ENCODE measurements around the gene FST. TPM values are rescaled to one million over a fixed set of nuclear protein-coding genes. Genes with fewer than 3 reads are reported as not detected.

Gene FST
- total and polyA plus RNA-seq, 2 experiments from 2014 or later = 17.1 to 29.3 TPM

- H3K9me3 ChIP-seq (ENCODE audit: low read depth) = no peaks in the 10 kb centered on the region
- peak overlapping the region; percentile 34 for H3K27ac ChIP-seq
- TF ChIP-seq CTCF (IDR thresholded peaks at IDR 0.05; ENCODE audit: low read depth, low read length) = no peak
- peak; percentile 66 to 73 for DNase-seq (ENCODE audit: low read depth in 1 of 2, low spot score in 1 of 2)
- H3K27me3 ChIP-seq = no peaks in the 10 kb centered on the region
- H3K4me1 ChIP-seq (ENCODE audit: low read depth) = no peaks in the 10 kb centered on the region
- no peaks in the 10 kb centered on the region for H3K36me3 ChIP-seq
- peak overlapping the region; percentile 93 for H3K4me3 ChIP-seq
Measured at GRCh38 chr5:53479590-53480415, 626 bp upstream of the FST start.

- Histone ChIP-seq H3K27me3 (no peaks in the 10 kb centered on the region), H3K4me3 (peak overlapping the region; percentile 93), H3K4me1 (ENCODE audit: low read depth) (no peaks in the 10 kb centered on the region), H3K36me3 (no peaks in the 10 kb centered on the region), H3K27ac (no peak overlapping the region), H3K9me3 (ENCODE audit: low read depth) (no peaks in the 10 kb centered on the region)
- TF ChIP-seq CTCF (IDR thresholded peaks at IDR 0.05; ENCODE audit: low read depth, low read length) = no peak
- DNase-seq (ENCODE audit: low read depth in 1 of 2, low spot score in 1 of 2) = peak in 1 of 2 donors; percentile 34
Measured at GRCh38 chr5:53481159-53481886, 894 bp downstream of the FST start.

- Histone ChIP-seq H3K27me3 (no peaks in the 10 kb centered on the region), H3K4me3 (peak overlapping the region; percentile 93), H3K9me3 (ENCODE audit: low read depth) (no peaks in the 10 kb centered on the region), H3K4me1 (ENCODE audit: low read depth) (no peaks in the 10 kb centered on the region), H3K36me3 (no peaks in the 10 kb centered on the region), H3K27ac (no peak overlapping the region)
- DNase-seq (ENCODE audit: low read depth in 1 of 2, low spot score in 1 of 2) = peak; percentile 63 to 90
- peak; percentile 28 for TF ChIP-seq CTCF (IDR thresholded peaks at IDR 0.05; ENCODE audit: low read depth, low read length)
Measured at GRCh38 chr5:53481887-53482716, 1.7 kb downstream of the FST start.

GRCh38 chr5:53482717-53483638 is 2.5 kb downstream of the FST start:
- peak; percentile 53 for TF ChIP-seq CTCF (IDR thresholded peaks at IDR 0.05; ENCODE audit: low read depth, low read length)
- Histone ChIP-seq H3K36me3 (no peaks in the 10 kb centered on the region), H3K4me3 (peak overlapping the region; percentile 93), H3K27ac (no peak overlapping the region), H3K9me3 (ENCODE audit: low read depth) (no peaks in the 10 kb centered on the region), H3K4me1 (ENCODE audit: low read depth) (no peaks in the 10 kb centered on the region), H3K27me3 (no peaks in the 10 kb centered on the region)
- DNase-seq (ENCODE audit: low read depth in 1 of 2, low spot score in 1 of 2) = peak; percentile 40 to 55
